ENCODE results near the gene ADCY10. TPM values are rescaled to one million over a fixed set of nuclear protein-coding genes. Genes with fewer than 3 reads are reported as not detected.
"Not testable (repeated sequence)": the region's sequence is repeated elsewhere in the genome, so short reads cannot be mapped to it uniquely, and the experiment has no call there.

ADCY10 gene
- total and polyA plus RNA-seq, 5 donors: 0.09 to 0.50 (median 0.29) TPM

- intact Hi-C loops (cut with DNase I); DNase-seq; ATAC-seq; H3K4me3 ChIP-seq (ENCODE audit: low read length); H3K9me3 ChIP-seq (ENCODE audit: control insufficient read depth, low read length); H3K27ac ChIP-seq (ENCODE audit: low read length); H3K27me3 ChIP-seq (ENCODE audit: control insufficient read depth, insufficient read depth); H3K4me1 ChIP-seq (ENCODE audit: control insufficient read depth, insufficient read depth, low read length): not testable (repeated sequence)
- 92% methylated on average over 10 of the region's 10 CpGs for WGBS
Observed at GRCh38 chr1:167865804-167866308, 48.1 kb downstream of the ADCY10 start.

- ATAC-seq; H3K27ac ChIP-seq (ENCODE audit: low read length); H3K4me3 ChIP-seq (ENCODE audit: low read length); intact Hi-C loops (cut with DNase I); H3K9me3 ChIP-seq (ENCODE audit: control insufficient read depth, low read length); DNase-seq; H3K4me1 ChIP-seq (ENCODE audit: control insufficient read depth, insufficient read depth, low read length); H3K27me3 ChIP-seq (ENCODE audit: control insufficient read depth, insufficient read depth): not testable (repeated sequence)
Observed at GRCh38 chr1:167865193-167865592, 48.7 kb downstream of the ADCY10 start.

GRCh38 chr1:167864392-167865032 lies 49.4 kb downstream of the ADCY10 start:
- no peak overlapping the region for H3K4me3 ChIP-seq (ENCODE audit: low read length)
- intact Hi-C loops (cut with DNase I): no loop called here
- H3K4me1 ChIP-seq (ENCODE audit: control insufficient read depth, insufficient read depth, low read length): no peaks in the 10 kb centered on the region
- H3K27me3 ChIP-seq (ENCODE audit: control insufficient read depth, insufficient read depth): no peaks in the 10 kb centered on the region
- no peaks in the 10 kb centered on the region for H3K9me3 ChIP-seq (ENCODE audit: control insufficient read depth, low read length)
- WGBS: 86% methylated on average over 6 of the region's 6 CpGs
- ATAC-seq: no peak
- no peak for DNase-seq
- H3K27ac ChIP-seq (ENCODE audit: low read length): no peak overlapping the region

- H3K4me1 ChIP-seq (ENCODE audit: control insufficient read depth, insufficient read depth, low read length): no peaks in the 10 kb centered on the region
- intact Hi-C loops (cut with DNase I): no loop called here
- H3K27ac ChIP-seq (ENCODE audit: low read length): no peak overlapping the region
- WGBS: 97% methylated on average over 5 of the region's 5 CpGs
- DNase-seq: no peak
- H3K27me3 ChIP-seq (ENCODE audit: control insufficient read depth, insufficient read depth): no peaks in the 10 kb centered on the region
- no peak overlapping the region for H3K4me3 ChIP-seq (ENCODE audit: low read length)
- no peak for ATAC-seq
- no peaks in the 10 kb centered on the region for H3K9me3 ChIP-seq (ENCODE audit: control insufficient read depth, low read length)
Observed at GRCh38 chr1:167863921-167864279, 50.0 kb downstream of the ADCY10 start.

- intact Hi-C loops (cut with DNase I); H3K4me1 ChIP-seq (ENCODE audit: control insufficient read depth, insufficient read depth, low read length): not testable (repeated sequence)
- 88% methylated on average over 26 of the region's 26 CpGs for WGBS
Observed at GRCh38 chr1:167863191-167863920, 50.6 kb downstream of the ADCY10 start.

GRCh38 chr1:167862432-167863076 lies 51.4 kb downstream of the ADCY10 start:
- DNase-seq (no peak), ATAC-seq (peak in 1 of 2 donors; percentile 67)
- no peak overlapping the region for H3K4me3 ChIP-seq (ENCODE audit: low read length)
- WGBS: 97% methylated on average over 1 of the region's 1 CpG
- H3K27me3 ChIP-seq (ENCODE audit: control insufficient read depth, insufficient read depth): no peaks in the 10 kb centered on the region
- intact Hi-C loops (cut with DNase I): no loop called here
- H3K27ac ChIP-seq (ENCODE audit: low read length): no peak overlapping the region
- H3K9me3 ChIP-seq (ENCODE audit: control insufficient read depth, low read length): no peaks in the 10 kb centered on the region
- no peaks in the 10 kb centered on the region for H3K4me1 ChIP-seq (ENCODE audit: control insufficient read depth, insufficient read depth, low read length)

More at GRCh38 chr1:167863191-167863920, 50.6 kb downstream of the ADCY10 start:
- not testable (repeated sequence) for H3K27ac ChIP-seq (ENCODE audit: low read length); DNase-seq; ATAC-seq; H3K9me3 ChIP-seq (ENCODE audit: control insufficient read depth, low read length); H3K4me3 ChIP-seq (ENCODE audit: low read length); H3K27me3 ChIP-seq (ENCODE audit: control insufficient read depth, insufficient read depth)

GRCh38 chr1:167861664-167862381 lies 52.1 kb downstream of the ADCY10 start:
- no peak overlapping the region for H3K27ac ChIP-seq (ENCODE audit: low read length)
- no peaks in the 10 kb centered on the region for H3K9me3 ChIP-seq (ENCODE audit: control insufficient read depth, low read length)
- 84% methylated on average over 8 of the region's 8 CpGs for WGBS
- no peaks in the 10 kb centered on the region for H3K27me3 ChIP-seq (ENCODE audit: control insufficient read depth, insufficient read depth)
- no peaks in the 10 kb centered on the region for H3K4me1 ChIP-seq (ENCODE audit: control insufficient read depth, insufficient read depth, low read length)
- DNase-seq (no peak), ATAC-seq (no peak)
- intact Hi-C loops (cut with DNase I): no loop called here
- no peak overlapping the region for H3K4me3 ChIP-seq (ENCODE audit: low read length)

GRCh38 chr1:167860231-167860923 lies 53.6 kb downstream of the ADCY10 start:
- Histone ChIP-seq H3K9me3 (ENCODE audit: control insufficient read depth, low read length) (no peaks in the 10 kb centered on the region), H3K4me3 (ENCODE audit: low read length) (no peak overlapping the region), H3K27me3 (ENCODE audit: control insufficient read depth, insufficient read depth) (no peaks in the 10 kb centered on the region), H3K4me1 (ENCODE audit: control insufficient read depth, insufficient read depth, low read length) (no peaks in the 10 kb centered on the region), H3K27ac (ENCODE audit: low read length) (no peak overlapping the region)
- DNase-seq (no peak), ATAC-seq (no peak)
- intact Hi-C loops (cut with DNase I): no loop called here

- no peaks in the 10 kb centered on the region for H3K4me1 ChIP-seq (ENCODE audit: control insufficient read depth, insufficient read depth, low read length)
- intact Hi-C loops (cut with DNase I): no loop called here
- H3K9me3 ChIP-seq (ENCODE audit: control insufficient read depth, low read length): no peaks in the 10 kb centered on the region
- H3K27ac ChIP-seq (ENCODE audit: low read length): no peak overlapping the region
- DNase-seq (no peak), ATAC-seq (no peak)
- no peaks in the 10 kb centered on the region for H3K27me3 ChIP-seq (ENCODE audit: control insufficient read depth, insufficient read depth)
- 71% methylated on average over 7 of the region's 7 CpGs for WGBS
- no peak overlapping the region for H3K4me3 ChIP-seq (ENCODE audit: low read length)
Observed at GRCh38 chr1:167856711-167857418, 57.1 kb downstream of the ADCY10 start.

GRCh38 chr1:167854184-167854583 lies 59.8 kb downstream of the ADCY10 start:
- H3K27ac ChIP-seq (ENCODE audit: low read length): no peak overlapping the region
- H3K4me1 ChIP-seq (ENCODE audit: control insufficient read depth, insufficient read depth, low read length): no peaks in the 10 kb centered on the region
- DNase-seq (no peak), ATAC-seq (no peak)
- intact Hi-C loops (cut with DNase I): no loop called here
- H3K4me3 ChIP-seq (ENCODE audit: low read length): no peak overlapping the region
- no peaks in the 10 kb centered on the region for H3K27me3 ChIP-seq (ENCODE audit: control insufficient read depth, insufficient read depth)
- 90% methylated on average over 5 of the region's 5 CpGs for WGBS
- no peaks in the 10 kb centered on the region for H3K9me3 ChIP-seq (ENCODE audit: control insufficient read depth, low read length)
